ENCODE data around the gene TRMT2A. TPM values are rescaled to one million over a fixed set of nuclear protein-coding genes. Genes with fewer than 3 reads are reported as not detected.

The TRMT2A gene
- total RNA-seq, 2 experiments from 2014 or later = 97.5 to 118 TPM

- H3K4me1 ChIP-seq (ENCODE audit: insufficient read depth, low read length, poor library complexity, severe bottlenecking) = no peaks in the 10 kb centered on the region
These were observed 26.9 kb downstream of the TRMT2A start for GRCh38 chr22:20089977-20090729.

DNA sequence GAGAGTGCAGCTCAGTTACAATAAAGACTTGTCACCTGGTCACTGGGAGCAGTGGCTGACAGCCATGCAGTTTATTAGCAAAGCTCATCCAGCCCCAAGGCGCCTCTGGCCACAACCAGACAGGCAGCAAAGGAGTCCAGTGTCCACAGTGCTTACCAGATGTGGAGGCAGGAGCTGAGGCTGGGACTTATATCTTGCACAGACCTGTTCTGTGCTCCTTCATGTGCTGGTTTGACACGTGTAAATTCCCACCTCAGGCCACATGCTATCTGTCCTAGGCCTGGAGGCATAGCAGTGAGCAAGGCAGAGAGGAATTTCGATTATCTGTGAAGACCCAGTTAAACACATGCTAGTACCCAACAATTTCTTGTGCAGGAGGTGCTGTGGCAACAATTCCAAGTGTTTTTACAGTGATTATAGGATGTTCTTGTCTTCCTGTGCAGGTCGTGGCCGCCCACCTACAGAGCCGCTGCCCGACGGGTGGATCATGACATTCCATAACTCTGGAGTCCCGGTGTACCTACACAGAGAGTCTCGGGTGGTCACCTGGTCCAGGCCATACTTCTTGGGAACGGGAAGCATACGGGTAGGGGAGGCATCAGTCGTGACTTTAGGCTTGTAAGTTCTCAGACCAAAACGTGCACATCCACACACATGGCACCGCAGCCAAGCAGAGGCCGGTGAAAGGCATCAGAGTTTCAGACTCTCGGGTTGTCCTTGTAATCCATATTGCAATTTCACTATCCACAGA is 27.6 kb downstream of the TRMT2A start:
- Histone ChIP-seq H3K36me3 (ENCODE audit: insufficient read depth, low read length) (peaks cover 90% of the 10 kb centered on the region), H3K27ac (ENCODE audit: low read depth, low read length, poor library complexity, severe bottlenecking) (no peak overlapping the region), H3K4me1 (ENCODE audit: insufficient read depth, low read length, poor library complexity, severe bottlenecking) (peaks cover 5% of the 10 kb centered on the region), H3K4me3 (ENCODE audit: low read depth, low read length, poor library complexity, severe bottlenecking) (no peak overlapping the region), H3K4me2 (ENCODE audit: low read length) (no peak overlapping the region), H4K20me1 (ENCODE audit: insufficient read depth, low read length) (0 out of 2 replicates have a peak, but pooled peaks cover 3% of the 10 kb centered on the region), H2AFZ (ENCODE audit: low read length) (no peak overlapping the region), H3K9me3 (ENCODE audit: low read length) (no peaks in the 10 kb centered on the region), H3K9me2 (ENCODE audit: insufficient read depth, low read length) (no peaks in the 10 kb centered on the region), H3K79me2 (ENCODE audit: insufficient read depth, low read depth, low read length) (peaks cover 16% of the 10 kb centered on the region; the same call in 1 of the 2 replicates)
- CTCF ChIA-PET (ENCODE audit: unreplicated experiment) = no interaction called here
- TF ChIP-seq, protein P1, sequence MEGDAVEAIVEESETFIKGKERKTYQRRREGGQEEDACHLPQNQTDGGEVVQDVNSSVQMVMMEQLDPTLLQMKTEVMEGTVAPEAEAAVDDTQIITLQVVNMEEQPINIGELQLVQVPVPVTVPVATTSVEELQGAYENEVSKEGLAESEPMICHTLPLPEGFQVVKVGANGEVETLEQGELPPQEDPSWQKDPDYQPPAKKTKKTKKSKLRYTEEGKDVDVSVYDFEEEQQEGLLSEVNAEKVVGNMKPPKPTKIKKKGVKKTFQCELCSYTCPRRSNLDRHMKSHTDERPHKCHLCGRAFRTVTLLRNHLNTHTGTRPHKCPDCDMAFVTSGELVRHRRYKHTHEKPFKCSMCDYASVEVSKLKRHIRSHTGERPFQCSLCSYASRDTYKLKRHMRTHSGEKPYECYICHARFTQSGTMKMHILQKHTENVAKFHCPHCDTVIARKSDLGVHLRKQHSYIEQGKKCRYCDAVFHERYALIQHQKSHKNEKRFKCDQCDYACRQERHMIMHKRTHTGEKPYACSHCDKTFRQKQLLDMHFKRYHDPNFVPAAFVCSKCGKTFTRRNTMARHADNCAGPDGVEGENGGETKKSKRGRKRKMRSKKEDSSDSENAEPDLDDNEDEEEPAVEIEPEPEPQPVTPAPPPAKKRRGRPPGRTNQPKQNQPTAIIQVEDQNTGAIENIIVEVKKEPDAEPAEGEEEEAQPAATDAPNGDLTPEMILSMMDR (conservative IDR thresholded peaks at IDR 0.05; ENCODE audit: low read length) = no peak
- TF ChIP-seq EZH2phosphoT487 (IDR thresholded peaks at IDR 0.05; ENCODE audit: borderline replicate concordance, low read depth, low read length) = no peak
- no TSS peak for BruUV-seq (replicated peaks)
- intact Hi-C loops (cut with micrococcal nuclease; ENCODE audit: unreplicated experiment) = no loop called here
- POLR2A ChIA-PET = interaction anchor here (0.6 kb wide), 1 partner anchor 42 kb away, joined by 4 read pairs; no protein-coding TSS in a partner anchor
- no peak for DNase-seq (ENCODE audit: low spot score)

More at GRCh38 chr22:20089977-20090729, 26.9 kb downstream of the TRMT2A start:
- Histone ChIP-seq H2AFZ (ENCODE audit: low read length) (no peak overlapping the region), H3K4me2 (ENCODE audit: low read length) (no peak overlapping the region), H3K36me3 (ENCODE audit: insufficient read depth, low read length) (peaks cover 97% of the 10 kb centered on the region), H3K27ac (ENCODE audit: low read depth, low read length, poor library complexity, severe bottlenecking) (no peak overlapping the region), H4K20me1 (ENCODE audit: insufficient read depth, low read length) (no peaks in the 10 kb centered on the region), H3K79me2 (ENCODE audit: insufficient read depth, low read depth, low read length) (peaks cover 8% of the 10 kb centered on the region; the same call in 1 of the 2 replicates), H3K9me2 (ENCODE audit: insufficient read depth, low read length) (no peaks in the 10 kb centered on the region), H3K9me3 (ENCODE audit: low read length) (no peaks in the 10 kb centered on the region), H3K4me3 (ENCODE audit: low read depth, low read length, poor library complexity, severe bottlenecking) (no peak overlapping the region)
- ChIA-PET POLR2A (interaction anchor here (1.0 kb wide), 1 partner anchor 56 kb away, joined by 3 read pairs; no protein-coding TSS in a partner anchor), CTCF (ENCODE audit: unreplicated experiment) (no interaction called here)
- BruUV-seq (replicated peaks) = no TSS peak
- intact Hi-C loops (cut with micrococcal nuclease; ENCODE audit: unreplicated experiment) = no loop called here
- DNase-seq (ENCODE audit: low spot score) = no peak
- TF ChIP-seq, protein P1 (conservative IDR thresholded peaks at IDR 0.05; ENCODE audit: low read length) = no peak
- no peak for TF ChIP-seq EZH2phosphoT487 (IDR thresholded peaks at IDR 0.05; ENCODE audit: borderline replicate concordance, low read depth, low read length)

Data from OCI-LY7 (cell line).